SJSA1 (cell line): Measurements from ENCODE around the gene APLP2. TPM values are rescaled to one million over a fixed set of nuclear protein-coding genes. Genes with fewer than 3 reads are reported as not detected.
A peak's percentile ranks its signal among the peaks of the same experiment; 100 is the strongest.

Source experiments
- DNase-seq, 2 experiments: peaks; one replicate each; pipeline ENCODE4 v3.0.0-alpha.2; 2015 to 2020; ENCODE audit warnings: low spot score in 2 of 2, low read depth in 1 of 2
- H3K27ac ChIP-seq: fragments of 250-450 bp; sonication (Bioruptor Pico); 2 replicates; pipeline ENCODE4 v1.5.1; 2020; ENCODE audit warnings: mild to moderate bottlenecking, moderate library complexity
- H3K27me3 ChIP-seq: fragments of 250-450 bp; sonication (Bioruptor Pico); replicated peaks from 2 replicates; pipeline ENCODE4 v1.5.1; 2020; ENCODE audit warnings: mild to moderate bottlenecking, moderate library complexity
- H3K36me3 ChIP-seq: fragments of 250-450 bp; sonication (Bioruptor Pico); 2 replicates; pipeline ENCODE4 v1.5.1; 2020; ENCODE audit warnings: mild to moderate bottlenecking
- H3K4me1 ChIP-seq: fragments of 250-450 bp; sonication (Bioruptor Pico); replicated peaks from 2 replicates; pipeline ENCODE4 v1.6.1; 2021; ENCODE audit warnings: mild to moderate bottlenecking
- H3K4me3 ChIP-seq: fragments of 250-450 bp; sonication (Bioruptor Pico); 2 replicates; pipeline ENCODE4 v1.5.1; 2020; ENCODE audit warnings: mild to moderate bottlenecking
- H3K9me3 ChIP-seq: fragments of 250-450 bp; sonication (Bioruptor Pico); replicated peaks from 2 replicates; pipeline ENCODE4 v1.5.1; 2020; ENCODE audit warnings: mild to moderate bottlenecking
- total RNA-seq: library from RNA; depleted of rRNA; stranded (reverse); fragments of >200 nt; shearing (Covaris generic); gene quantifications from 2 replicates; pipeline ENCODE4 v1.2.3, GENCODE V29; 2014

Gene APLP2
- total RNA-seq, 1 experiment from 2014 or later, result 149 TPM

DNA sequence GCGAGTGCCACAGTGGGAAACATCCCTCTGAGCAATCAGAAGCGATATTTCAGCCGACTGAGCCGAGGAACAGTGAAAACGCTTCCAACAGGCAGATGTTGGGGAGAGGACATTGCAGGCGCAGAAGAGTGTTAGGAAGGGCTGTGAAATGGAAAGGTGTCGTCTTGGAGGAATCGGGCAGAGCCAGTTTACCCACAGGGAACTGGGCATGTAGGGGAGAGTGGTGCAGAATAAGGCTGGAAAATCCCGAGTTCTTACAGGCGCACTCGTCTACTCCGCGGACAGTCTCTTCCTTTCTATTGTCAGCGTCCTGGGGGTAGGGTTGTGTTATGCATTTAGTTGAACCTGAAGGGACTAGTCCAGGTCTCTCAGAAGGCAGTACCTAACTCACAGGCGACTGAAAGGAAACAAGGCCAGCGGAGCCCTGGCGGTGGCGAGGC lies 1.1 kb upstream of the APLP2 start:
- no peak for DNase-seq
- Histone ChIP-seq H3K36me3 (peaks cover 2% of the 10 kb centered on the region; the same call in 1 of the 2 replicates), H3K4me1 (peaks cover 5% of the 10 kb centered on the region), H3K27ac (no peak overlapping the region), H3K9me3 (no peaks in the 10 kb centered on the region), H3K4me3 (peak overlapping the region; percentile 92), H3K27me3 (no peaks in the 10 kb centered on the region)

DNA sequence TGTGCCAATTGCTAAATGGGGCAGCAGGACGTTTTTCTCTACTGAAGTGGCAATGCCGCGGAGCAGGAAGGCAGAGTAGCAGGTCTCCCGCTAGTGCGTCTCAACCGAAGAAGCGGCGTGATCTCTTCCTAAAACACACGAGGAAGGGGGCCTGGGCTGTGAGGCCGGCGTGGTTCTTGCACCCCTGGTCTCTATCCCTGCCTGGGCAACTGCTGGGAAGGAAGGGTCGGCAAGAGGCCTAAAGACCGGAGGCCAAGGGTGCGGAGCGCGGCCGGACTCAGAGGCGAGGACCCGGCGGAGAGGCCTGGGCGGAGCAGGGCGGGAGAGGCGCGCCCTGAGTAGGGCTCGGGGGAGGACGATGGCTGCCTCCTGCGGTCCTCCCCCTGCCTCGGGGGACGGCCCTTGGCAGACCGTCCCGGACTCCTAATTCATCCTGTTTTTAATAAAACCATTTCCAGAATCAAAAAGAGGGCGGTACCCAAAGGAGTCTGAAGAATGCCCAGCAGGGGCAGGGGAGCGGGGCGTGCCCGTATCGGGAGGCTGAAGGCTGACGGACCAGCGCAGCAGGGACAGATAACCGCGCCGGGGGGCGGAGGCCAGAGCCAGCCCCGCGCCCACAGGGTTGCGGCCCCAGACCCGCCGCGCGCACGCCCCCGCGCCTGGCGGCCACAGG lies 572 bp upstream of the APLP2 start:
- DNase-seq, result peak; percentile 64 to 74
- Histone ChIP-seq H3K9me3 (no peaks in the 10 kb centered on the region), H3K4me3 (peak overlapping the region; percentile 92), H3K4me1 (peaks cover 5% of the 10 kb centered on the region), H3K27me3 (no peaks in the 10 kb centered on the region), H3K36me3 (peaks cover 2% of the 10 kb centered on the region; the same call in 1 of the 2 replicates), H3K27ac (peak overlapping the region; percentile 31; the same call in 1 of the 2 replicates)

DNA sequence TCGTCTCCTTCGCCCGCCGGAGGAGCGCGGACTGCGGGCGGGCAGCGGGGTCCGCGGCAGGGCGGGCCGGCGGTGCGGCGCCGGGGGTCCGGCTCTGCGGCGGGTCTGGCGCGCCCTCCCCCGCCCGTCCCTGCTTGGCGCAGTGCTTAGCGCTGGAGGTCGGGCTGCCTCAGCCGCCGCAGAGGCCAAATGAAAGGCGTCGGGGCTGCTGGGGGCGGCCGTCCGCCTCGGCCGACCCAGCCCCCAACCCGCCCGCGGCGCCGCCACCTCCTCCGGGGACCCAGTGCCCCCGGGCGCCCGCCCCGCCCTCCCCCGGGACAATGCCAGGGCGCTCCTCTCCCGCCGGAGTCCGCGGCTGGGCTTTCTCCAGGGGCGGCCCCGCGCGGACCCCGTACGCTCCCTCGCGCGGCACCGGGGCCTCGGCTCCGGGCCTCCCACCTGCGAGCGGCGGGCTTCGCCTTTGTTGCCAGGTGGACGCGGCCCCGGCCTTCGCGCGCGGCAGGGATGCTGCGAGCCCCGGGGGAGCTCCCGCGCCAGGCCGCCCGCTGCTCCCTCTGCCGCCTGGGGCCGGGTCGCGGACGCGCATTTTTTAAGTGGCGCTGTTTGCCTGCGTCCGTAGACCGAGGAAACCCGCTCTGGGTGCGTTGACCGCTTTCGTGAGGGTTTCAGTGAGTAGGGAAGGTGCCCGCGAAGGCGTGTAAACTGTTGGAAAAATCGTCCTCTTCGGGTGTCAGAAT lies 583 bp downstream of the APLP2 start:
- H3K27me3 ChIP-seq, result no peaks in the 10 kb centered on the region
- H3K4me3 ChIP-seq, result peak overlapping the region; percentile 92
- H3K4me1 ChIP-seq, result peaks cover 5% of the 10 kb centered on the region
- peak in 1 of 2 experiments; percentile 17 for DNase-seq
- no peaks in the 10 kb centered on the region for H3K9me3 ChIP-seq
- H3K36me3 ChIP-seq, result peaks cover 2% of the 10 kb centered on the region; the same call in 1 of the 2 replicates
- no peak overlapping the region for H3K27ac ChIP-seq

DNA sequence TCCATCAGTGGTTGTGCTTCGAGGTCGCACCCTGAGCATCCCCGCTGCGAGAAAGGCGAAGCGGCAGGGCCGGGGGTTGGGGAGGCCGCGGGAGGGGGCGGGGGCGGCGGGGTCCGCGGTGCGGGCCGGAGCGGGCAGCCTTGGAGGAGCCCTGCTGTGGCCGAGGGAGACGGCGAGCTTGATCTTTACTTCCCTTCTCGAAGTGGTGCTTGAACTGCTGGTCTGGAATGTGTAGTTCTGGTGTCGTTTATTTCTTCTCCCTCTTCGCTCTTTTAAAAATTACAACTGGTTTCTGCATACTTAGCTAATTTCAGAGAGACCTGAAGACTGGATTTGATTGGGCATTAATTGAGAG lies 1.1 kb downstream of the APLP2 start:
- no peak for DNase-seq
- H3K4me1 ChIP-seq, result peaks cover 5% of the 10 kb centered on the region
- no peaks in the 10 kb centered on the region for H3K27me3 ChIP-seq
- no peak overlapping the region for H3K27ac ChIP-seq
- peak overlapping the region; percentile 92 for H3K4me3 ChIP-seq
- peaks cover 2% of the 10 kb centered on the region; the same call in 1 of the 2 replicates for H3K36me3 ChIP-seq
- no peaks in the 10 kb centered on the region for H3K9me3 ChIP-seq

DNA sequence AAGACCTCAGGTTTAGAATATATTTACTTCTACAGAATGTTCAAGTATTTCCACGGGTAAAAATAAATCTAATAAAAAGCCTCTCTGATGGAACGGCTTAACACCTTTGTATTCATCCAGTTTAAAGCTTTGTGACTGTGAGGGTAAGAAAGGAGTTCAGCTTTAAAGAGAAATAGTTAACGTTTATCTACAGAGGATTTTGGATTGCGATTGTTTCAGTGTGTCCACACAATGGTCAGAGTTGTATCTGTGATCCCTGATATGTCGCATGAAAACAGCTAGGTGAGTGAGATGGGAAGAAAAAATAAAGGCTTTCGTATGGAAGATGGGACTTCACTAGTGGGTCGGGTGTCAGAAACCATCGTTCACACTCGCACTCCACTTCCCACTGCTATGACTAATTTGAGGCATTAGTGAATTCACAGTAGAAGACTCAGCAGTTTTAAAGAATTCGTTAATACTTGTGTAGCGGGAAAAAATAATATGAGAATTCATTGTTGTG lies 1.6 kb downstream of the APLP2 start:
- H3K27ac ChIP-seq, result no peak overlapping the region
- no peaks in the 10 kb centered on the region for H3K9me3 ChIP-seq
- no peak for DNase-seq
- peaks cover 5% of the 10 kb centered on the region for H3K4me1 ChIP-seq
- peaks cover 2% of the 10 kb centered on the region; the same call in 1 of the 2 replicates for H3K36me3 ChIP-seq
- no peaks in the 10 kb centered on the region for H3K27me3 ChIP-seq
- peak overlapping the region; percentile 92 for H3K4me3 ChIP-seq

DNA sequence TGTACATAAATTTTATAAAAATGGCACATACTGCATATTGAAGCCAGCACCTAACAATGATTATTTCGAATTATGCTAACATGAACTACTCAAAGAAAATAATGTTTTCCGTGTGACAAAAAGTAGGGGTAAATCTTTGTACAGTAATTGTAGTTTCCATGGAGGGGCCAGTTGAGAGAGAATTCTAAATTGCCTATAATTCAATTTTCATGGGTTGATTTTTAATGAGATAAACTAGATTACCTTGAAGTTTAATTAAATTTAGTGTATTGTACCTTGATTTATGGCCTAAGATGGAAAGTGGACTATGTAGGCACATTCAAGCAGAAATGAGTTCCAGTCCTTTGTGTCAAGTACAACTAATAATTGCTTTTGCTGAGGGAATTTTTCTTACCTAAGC lies 5.0 kb downstream of the APLP2 start:
- Histone ChIP-seq H3K27me3 (no peaks in the 10 kb centered on the region), H3K9me3 (no peaks in the 10 kb centered on the region), H3K27ac (no peak overlapping the region), H3K4me3 (no peak overlapping the region), H3K36me3 (peaks cover 2% of the 10 kb centered on the region; the same call in 1 of the 2 replicates), H3K4me1 (no peaks in the 10 kb centered on the region)
- DNase-seq, result no peak

DNA sequence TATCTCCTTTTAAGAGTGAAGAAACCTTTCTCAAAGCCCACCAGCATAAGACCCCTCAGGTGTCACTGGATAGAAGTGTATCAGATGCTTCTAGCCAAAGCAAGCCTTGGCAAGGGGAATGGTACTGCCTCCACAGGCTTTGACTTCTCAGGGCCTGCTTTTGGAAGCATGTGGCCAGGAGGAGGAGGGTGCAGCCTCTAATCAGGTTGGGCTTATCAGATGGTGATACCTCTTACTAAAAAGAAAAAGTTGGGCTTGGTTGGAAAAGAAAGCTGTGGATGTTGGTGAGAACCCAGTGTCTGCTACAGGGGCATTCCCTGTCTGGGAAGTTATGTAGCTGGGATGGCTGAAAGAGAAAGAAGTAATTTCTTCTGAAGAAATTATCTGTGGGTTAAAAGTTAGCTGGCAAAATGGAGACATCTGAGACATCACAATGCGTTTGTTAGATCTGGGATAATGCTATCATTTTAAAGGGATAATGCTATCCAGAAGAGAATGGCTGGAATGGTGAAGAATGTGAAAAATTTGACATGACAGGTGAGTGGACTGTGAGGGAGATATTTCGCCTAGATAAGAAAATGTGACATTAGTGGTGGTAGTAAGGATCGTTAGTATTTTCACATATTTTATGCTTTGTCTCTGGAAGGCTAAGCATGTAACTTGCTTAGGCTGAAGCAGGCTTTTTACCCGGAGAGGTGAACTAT lies 7.2 kb downstream of the APLP2 start:
- H3K9me3 ChIP-seq, result no peaks in the 10 kb centered on the region
- H3K36me3 ChIP-seq, result no peaks in the 10 kb centered on the region
- H3K27me3 ChIP-seq, result no peaks in the 10 kb centered on the region
- H3K27ac ChIP-seq, result no peak overlapping the region
- no peak for DNase-seq
- H3K4me3 ChIP-seq, result no peak overlapping the region
- no peaks in the 10 kb centered on the region for H3K4me1 ChIP-seq

DNA sequence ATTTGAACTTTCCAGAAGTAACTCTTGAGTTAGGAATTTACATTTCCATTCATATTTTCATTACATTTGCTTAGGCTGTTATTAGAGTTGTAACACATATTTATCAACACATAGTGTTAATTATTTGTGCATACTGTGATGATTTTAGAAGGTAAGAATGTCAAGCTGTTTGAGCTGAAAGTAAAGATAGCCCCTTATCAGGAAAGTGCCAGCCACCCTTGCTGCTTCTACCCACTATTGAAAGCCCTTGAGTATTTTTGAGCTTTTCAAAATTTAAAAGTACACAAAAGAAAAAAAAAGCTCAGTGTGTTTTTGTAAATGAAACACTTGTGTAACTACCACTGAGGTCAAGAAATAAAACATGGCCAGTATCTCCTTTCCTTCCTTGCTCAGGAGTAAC lies 8.0 kb downstream of the APLP2 start:
- H3K9me3 ChIP-seq, result no peaks in the 10 kb centered on the region
- H3K4me1 ChIP-seq, result no peaks in the 10 kb centered on the region
- H3K4me3 ChIP-seq, result no peak overlapping the region
- no peak overlapping the region for H3K27ac ChIP-seq
- no peaks in the 10 kb centered on the region for H3K36me3 ChIP-seq
- H3K27me3 ChIP-seq, result no peaks in the 10 kb centered on the region
- DNase-seq, result no peak

DNA sequence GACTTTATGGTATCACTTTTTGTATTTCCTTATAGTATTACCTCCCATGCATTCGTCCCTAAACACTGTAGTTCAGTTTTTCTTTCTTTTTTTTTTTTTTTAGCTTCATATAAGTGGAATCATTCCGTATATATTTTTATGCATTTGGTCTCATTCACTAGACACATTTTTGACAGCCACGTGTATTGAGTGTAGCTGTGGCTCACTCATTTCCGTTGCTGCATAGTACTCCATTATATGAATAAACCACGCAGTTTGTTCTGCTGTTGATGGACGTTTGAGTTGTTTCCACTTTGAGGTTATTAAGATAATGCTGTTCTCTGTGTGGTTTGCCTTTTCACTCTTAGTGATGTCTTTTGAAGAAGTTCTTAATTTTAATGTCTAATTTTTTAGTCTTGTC lies 8.4 kb downstream of the APLP2 start:
- Histone ChIP-seq H3K4me3 (no peak overlapping the region), H3K27ac (no peak overlapping the region), H3K4me1 (no peaks in the 10 kb centered on the region), H3K27me3 (no peaks in the 10 kb centered on the region), H3K9me3 (no peaks in the 10 kb centered on the region), H3K36me3 (no peaks in the 10 kb centered on the region)
- no peak for DNase-seq

DNA sequence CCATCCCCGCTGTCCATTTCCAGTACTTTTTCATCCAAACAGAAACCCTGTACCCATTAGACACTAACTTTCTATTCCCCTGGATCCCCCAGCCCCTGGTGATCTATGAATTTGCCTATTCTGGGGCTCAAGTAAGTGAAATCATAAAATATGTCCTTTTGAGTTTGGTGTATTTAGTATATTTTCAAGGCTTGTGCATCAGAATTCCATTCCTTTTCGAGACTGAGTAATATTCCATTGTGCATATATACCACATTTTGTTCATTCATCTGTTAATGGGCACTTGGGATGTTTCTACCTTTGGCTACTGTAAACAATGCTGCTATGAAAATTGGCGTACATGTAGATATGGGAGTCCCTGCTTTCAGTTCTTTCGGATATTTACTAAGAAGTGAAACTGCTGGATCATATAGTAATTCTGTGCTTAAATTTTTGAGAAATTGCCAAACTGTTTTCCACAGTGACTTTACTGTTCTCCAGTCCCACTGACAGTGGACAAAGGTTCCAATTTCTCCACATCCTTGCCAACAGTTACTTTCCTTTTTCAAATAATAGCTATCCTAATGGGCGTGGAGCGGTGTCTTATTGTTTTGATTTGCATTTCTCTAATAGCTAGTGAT lies 16.1 kb downstream of the APLP2 start:
- Histone ChIP-seq H3K27me3 (no peaks in the 10 kb centered on the region), H3K36me3 (no peaks in the 10 kb centered on the region), H3K27ac (no peak overlapping the region), H3K4me3 (no peak overlapping the region), H3K4me1 (no peaks in the 10 kb centered on the region), H3K9me3 (no peaks in the 10 kb centered on the region)
- DNase-seq, result no peak

DNA sequence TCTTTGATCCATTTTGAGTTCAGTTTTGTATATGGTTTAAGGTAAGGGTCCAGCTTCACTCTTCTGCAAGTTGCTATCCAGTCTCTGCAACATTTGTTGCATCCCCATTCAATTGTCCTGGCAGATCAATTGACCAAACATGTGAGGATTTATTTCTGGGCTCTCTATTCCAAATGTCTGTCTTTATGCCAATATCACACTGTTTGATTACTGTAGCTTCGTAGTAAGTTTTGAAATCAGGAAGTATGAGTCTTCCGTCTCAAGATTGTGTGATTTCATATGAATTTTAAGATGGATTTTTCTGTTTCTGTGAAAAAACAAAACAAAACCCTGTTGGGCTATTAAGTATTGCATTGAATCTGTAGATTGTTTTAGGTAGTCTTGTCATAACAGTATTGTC lies 17.0 kb downstream of the APLP2 start:
- H3K36me3 ChIP-seq, result no peaks in the 10 kb centered on the region
- no peak for DNase-seq
- no peaks in the 10 kb centered on the region for H3K4me1 ChIP-seq

DNA sequence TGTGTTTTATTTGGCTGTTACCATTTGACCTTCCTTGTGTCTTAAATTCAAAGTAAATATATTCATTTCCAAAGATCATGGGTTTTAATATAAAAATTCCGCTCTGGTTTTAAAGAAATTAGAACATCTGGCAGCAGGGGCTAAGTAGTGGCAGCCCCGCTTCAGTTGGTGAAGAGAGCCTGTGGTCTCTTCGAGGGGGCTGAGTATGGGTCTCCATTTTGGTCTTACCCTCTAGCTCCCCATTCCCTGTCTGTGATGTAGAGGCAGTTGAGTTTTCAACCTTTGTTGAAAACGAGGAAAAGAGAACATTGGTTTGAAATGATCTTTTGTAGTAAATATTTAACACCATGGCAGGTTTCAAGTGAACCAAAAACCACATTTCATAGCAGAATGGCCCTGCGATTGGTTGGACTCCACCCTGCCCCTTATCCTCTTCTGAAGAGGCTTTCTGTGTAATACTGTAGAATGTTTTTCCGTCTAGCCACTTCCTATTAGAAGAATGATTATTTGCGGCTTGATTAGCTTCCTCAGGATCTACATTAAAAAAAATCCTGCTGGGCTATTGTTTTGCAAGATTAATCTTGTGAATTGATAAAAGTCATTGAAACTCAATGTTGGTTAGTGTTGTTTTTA lies 17.7 kb downstream of the APLP2 start:
- H3K27ac ChIP-seq, result no peak overlapping the region
- H3K9me3 ChIP-seq, result no peaks in the 10 kb centered on the region
- H3K36me3 ChIP-seq, result no peaks in the 10 kb centered on the region
- no peaks in the 10 kb centered on the region for H3K4me1 ChIP-seq
- no peak overlapping the region for H3K4me3 ChIP-seq
- no peaks in the 10 kb centered on the region for H3K27me3 ChIP-seq
- DNase-seq, result no peak

More for the DNA sequence above, 17.0 kb downstream of the APLP2 start:
- Histone ChIP-seq H3K27ac (no peak overlapping the region), H3K4me3 (no peak overlapping the region), H3K27me3 (no peaks in the 10 kb centered on the region), H3K9me3 (no peaks in the 10 kb centered on the region)

DNA sequence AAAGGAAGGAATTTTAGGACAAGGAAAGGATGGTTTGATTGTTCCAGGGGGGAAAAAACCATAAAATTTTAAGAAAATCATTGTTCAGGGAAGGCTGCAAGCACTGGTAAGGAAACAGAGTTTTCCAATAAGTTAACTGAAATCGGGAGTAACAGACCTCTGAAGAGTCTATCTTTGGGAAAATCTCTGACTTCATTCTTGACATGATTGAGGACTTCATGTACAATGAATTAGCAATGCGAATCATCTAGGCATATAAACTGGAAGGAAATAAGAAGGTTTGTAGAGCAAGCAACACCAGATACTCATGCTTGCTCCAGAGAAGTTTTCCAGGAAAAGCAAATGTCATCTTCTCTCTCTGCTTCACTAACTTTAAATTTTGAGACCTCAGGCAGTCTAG lies 18.5 kb downstream of the APLP2 start:
- Histone ChIP-seq H3K9me3 (no peaks in the 10 kb centered on the region), H3K27me3 (no peaks in the 10 kb centered on the region), H3K36me3 (no peaks in the 10 kb centered on the region), H3K4me1 (no peaks in the 10 kb centered on the region), H3K27ac (no peak overlapping the region), H3K4me3 (no peak overlapping the region)
- DNase-seq, result no peak
